Measurements from ENCODE around the gene CEP44.
"Not testable (repeated sequence)": the region's sequence is repeated elsewhere in the genome, so short reads cannot be mapped to it uniquely, and the experiment has no call there.

The CEP44 gene

GRCh38 chr4:174286870-174287269, 3.2 kb downstream of the CEP44 start:
- DNase-seq (ENCODE audit: low read depth) = no peak
- no peak overlapping the region for H3K4me3 ChIP-seq (ENCODE audit: low read depth, low read length)
- no peak for TF ChIP-seq MYC (IDR thresholded peaks at IDR 0.05; ENCODE audit: low read depth, low read length)
- TF ChIP-seq POLR2A (IDR thresholded peaks at IDR 0.05; ENCODE audit: extremely low read depth, insufficient read length) = no peak
- no peak for TF ChIP-seq CTCF (IDR thresholded peaks at IDR 0.05; ENCODE audit: low read depth, low read length)
- TF ChIP-seq MAX (IDR thresholded peaks at IDR 0.05; ENCODE audit: low read depth, low read length) = no peak

GRCh38 chr4:174292473-174292872, 8.8 kb downstream of the CEP44 start:
- no peak overlapping the region for H3K4me3 ChIP-seq (ENCODE audit: low read depth, low read length)
- TF ChIP-seq CTCF (IDR thresholded peaks at IDR 0.05; ENCODE audit: low read depth, low read length) (no peak), MAX (IDR thresholded peaks at IDR 0.05; ENCODE audit: low read depth, low read length) (no peak), MYC (IDR thresholded peaks at IDR 0.05; ENCODE audit: low read depth, low read length) (no peak), POLR2A (IDR thresholded peaks at IDR 0.05; ENCODE audit: extremely low read depth, insufficient read length) (no peak)
- no peak for DNase-seq (ENCODE audit: low read depth)

GRCh38 chr4:174294641-174295040, 10.9 kb downstream of the CEP44 start:
- not testable (repeated sequence) for DNase-seq (ENCODE audit: low read depth); H3K4me3 ChIP-seq (ENCODE audit: low read depth, low read length)

- not testable (repeated sequence) for DNase-seq (ENCODE audit: low read depth); H3K4me3 ChIP-seq (ENCODE audit: low read depth, low read length)
Observed at GRCh38 chr4:174295142-174295541, 11.4 kb downstream of the CEP44 start.

- no peak for DNase-seq (ENCODE audit: low read depth)
- TF ChIP-seq MYC (IDR thresholded peaks at IDR 0.05; ENCODE audit: low read depth, low read length) = no peak
- no peak for TF ChIP-seq MAX (IDR thresholded peaks at IDR 0.05; ENCODE audit: low read depth, low read length)
- TF ChIP-seq POLR2A (IDR thresholded peaks at IDR 0.05; ENCODE audit: extremely low read depth, insufficient read length) = no peak
- no peak for TF ChIP-seq CTCF (IDR thresholded peaks at IDR 0.05; ENCODE audit: low read depth, low read length)
- no peak overlapping the region for H3K4me3 ChIP-seq (ENCODE audit: low read depth, low read length)
Observed at GRCh38 chr4:174303687-174304086, 20.0 kb downstream of the CEP44 start.

- DNase-seq (ENCODE audit: low read depth) = no peak
Observed at GRCh38 chr4:174304664-174305063, 21.0 kb downstream of the CEP44 start.

GRCh38 chr4:174305961-174306360, 22.2 kb downstream of the CEP44 start:
- TF ChIP-seq CTCF (IDR thresholded peaks at IDR 0.05; ENCODE audit: low read depth, low read length) (no peak), MAX (IDR thresholded peaks at IDR 0.05; ENCODE audit: low read depth, low read length) (no peak), POLR2A (IDR thresholded peaks at IDR 0.05; ENCODE audit: extremely low read depth, insufficient read length) (no peak), MYC (IDR thresholded peaks at IDR 0.05; ENCODE audit: low read depth, low read length) (no peak)
- H3K4me3 ChIP-seq (ENCODE audit: low read depth, low read length) = no peak overlapping the region
- DNase-seq (ENCODE audit: low read depth) = no peak

More at GRCh38 chr4:174304664-174305063, 21.0 kb downstream of the CEP44 start:
- TF ChIP-seq POLR2A (IDR thresholded peaks at IDR 0.05; ENCODE audit: extremely low read depth, insufficient read length) = no peak
- no peak for TF ChIP-seq CTCF (IDR thresholded peaks at IDR 0.05; ENCODE audit: low read depth, low read length)
- no peak overlapping the region for H3K4me3 ChIP-seq (ENCODE audit: low read depth, low read length)

Data from NB4 (cell line).